HG02678 (cell line): ENCODE data around the gene LY6G6F.
A peak's percentile ranks its signal among the peaks of the same experiment; 100 is the strongest.
"Not testable (repeated sequence)": the region's sequence is repeated elsewhere in the genome, so short reads cannot be mapped to it uniquely, and the experiment has no call there.

Experiments used
- ATAC-seq: cut with Tn5 transposase; IDR thresholded peaks from one replicate; pipeline ENCODE4 v1.9.1; 2021; ENCODE audit warnings: mild to moderate bottlenecking, moderate library complexity; ENCODE audit not compliant: unreplicated experiment

The LY6G6F gene

GRCh38 chr6:31701666-31702404, 4.8 kb upstream of the LY6G6F start:
- no peak for ATAC-seq

DNA sequence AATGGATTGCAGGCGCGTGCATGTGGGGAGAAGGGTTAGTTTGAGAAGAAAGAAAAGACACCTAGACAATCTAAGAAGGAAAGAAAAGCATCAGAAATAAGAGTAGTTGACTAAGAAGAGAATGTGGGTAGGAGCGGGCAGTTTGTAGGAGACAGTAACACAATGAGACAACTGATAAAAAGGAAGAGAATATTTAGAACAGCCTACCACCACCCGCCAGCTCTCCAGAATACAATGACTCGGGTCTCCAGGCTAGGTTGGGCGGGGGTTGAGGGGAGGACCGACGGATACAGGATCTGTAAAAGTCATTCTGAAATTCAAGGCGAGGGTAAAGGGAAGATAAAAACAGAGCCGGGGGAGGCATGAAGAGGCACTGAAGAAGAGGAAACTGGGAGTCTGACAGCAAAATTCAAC, 4.3 kb upstream of the LY6G6F start:
- no peak for ATAC-seq

DNA sequence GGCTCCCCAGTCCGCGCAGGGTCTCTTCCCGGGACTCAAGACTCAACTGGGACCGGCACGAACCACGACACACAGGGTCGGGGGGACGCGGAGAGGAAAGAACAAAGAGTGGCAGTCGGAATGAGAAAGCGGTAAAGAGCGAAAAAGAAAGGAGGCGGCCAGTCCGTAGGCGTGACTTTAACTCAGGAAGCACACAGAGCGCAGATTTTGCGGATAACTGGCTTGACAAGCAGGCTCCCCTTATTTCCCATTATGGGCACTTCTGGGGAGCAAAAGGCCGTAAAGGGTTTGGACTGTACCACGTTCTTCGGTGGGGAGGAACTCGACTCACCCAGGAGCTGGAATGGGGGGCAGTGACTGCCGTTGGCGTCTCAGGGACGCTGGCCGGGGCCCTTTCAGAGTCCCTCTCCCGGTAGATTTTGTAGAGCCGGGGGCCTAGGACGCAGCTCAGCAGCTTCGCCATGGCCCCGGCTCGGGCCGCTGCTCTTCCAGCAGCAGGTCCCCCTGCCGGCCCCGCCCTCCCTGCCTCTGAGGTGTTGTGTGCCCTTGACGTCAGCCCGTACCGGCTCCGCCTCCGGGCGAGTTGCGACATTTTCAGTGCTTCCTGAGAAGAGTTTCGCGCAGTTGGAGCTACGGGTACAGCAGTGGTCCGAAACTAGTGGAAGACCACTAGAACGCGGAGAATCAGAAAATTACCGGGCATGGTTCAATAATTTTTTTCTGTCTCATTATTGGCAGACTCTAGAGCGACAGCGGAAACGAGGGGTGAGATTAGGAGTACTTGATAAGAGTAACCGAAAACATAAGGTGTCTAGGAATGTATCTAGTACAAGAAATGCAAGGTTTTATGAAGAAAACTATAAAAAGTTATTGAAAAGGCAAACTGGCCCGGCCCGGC, 3.6 kb upstream of the LY6G6F start, which contains the start of gene ABHD16A:
TSS of gene ABHD16A (minus strand) at position 506 of the 898 bp plus-strand sequence. CDS start at position 463, 43 bp downstream.
- peak; percentile 88 for ATAC-seq

DNA sequence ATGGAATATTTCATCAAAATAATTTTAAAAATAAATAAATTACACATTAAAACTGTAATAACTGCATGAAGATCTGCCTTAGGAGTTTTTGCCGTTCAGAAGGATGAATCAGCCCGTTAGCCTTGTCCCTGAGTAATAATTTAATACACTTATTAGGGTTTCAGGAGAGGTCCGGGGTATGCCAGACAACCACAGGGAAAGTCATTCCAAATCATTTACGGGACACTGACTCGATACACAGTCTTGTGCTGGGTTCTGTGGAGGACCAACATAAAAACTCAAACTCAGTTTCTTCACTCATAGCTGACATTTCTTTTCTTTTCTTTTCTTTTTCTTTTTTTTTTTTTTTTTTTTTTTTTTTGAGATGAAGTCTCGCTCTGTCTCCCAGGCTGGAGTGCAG, 735 bp upstream of the LY6G6F start:
- ATAC-seq = no peak

DNA sequence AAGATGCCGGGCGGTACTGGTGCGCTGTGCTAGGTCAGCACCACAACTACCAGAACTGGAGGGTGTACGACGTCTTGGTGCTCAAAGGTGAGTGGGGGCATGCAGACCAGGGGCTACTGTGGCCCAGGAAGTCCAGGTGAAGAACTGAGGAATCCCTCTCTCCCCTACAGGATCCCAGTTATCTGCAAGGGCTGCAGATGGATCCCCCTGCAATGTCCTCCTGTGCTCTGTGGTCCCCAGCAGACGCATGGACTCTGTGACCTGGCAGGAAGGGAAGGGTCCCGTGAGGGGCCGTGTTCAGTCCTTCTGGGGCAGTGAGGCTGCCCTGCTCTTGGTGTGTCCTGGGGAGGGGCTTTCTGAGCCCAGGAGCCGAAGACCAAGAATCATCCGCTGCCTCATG, 1.0 kb downstream of the LY6G6F start:
- ATAC-seq = no peak

- no peak for ATAC-seq
Measured at GRCh38 chr6:31708224-31708623, 1.6 kb downstream of the LY6G6F start.

GRCh38 chr6:31709157-31709556, 2.5 kb downstream of the LY6G6F start:
- ATAC-seq = not testable (repeated sequence)

GRCh38 chr6:31710523-31711219, 4.0 kb downstream of the LY6G6F start:
- no peak for ATAC-seq

- ATAC-seq = no peak
Measured at GRCh38 chr6:31711233-31711632, 4.6 kb downstream of the LY6G6F start.

DNA sequence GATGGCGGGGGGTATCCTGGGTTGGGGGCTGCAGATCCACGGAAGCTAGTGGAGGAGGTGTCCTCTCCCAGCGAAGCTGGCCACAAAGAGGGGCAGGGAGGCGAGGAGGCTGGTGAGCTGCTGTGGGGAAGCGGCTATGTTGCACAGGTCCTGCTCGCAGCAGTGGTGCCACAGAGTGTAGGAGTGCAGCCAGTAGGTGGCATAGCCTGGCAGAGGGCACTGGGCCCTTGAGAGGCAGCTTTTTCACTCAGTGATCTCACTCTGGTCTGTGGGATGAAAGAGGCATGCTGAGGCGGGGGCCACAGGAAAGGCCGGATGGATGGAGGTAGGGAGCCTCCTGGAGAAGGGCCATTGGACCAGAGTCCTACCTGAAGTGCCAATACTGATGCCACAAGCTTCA, 5.6 kb downstream of the LY6G6F start:
- ATAC-seq = no peak

DNA sequence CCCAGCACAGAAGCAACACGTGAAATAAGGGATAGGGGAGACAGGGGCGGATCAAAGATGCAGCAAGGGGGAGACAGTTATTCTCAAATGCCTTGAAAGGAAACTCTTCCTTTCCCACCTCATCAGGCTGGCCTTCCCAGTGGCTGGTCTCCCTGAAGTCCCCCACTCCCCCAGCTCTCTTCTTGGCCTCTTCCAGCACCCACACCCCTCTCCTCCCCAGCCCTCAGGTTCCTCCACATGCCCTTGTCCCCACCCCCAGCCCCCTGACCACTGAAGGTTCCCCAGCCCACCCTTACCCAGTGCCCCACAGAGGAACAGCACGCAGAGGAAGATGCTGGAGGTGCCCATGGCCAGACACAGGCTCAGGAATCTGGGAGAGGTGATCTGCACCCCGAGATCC, 6.8 kb downstream of the LY6G6F start:
- no peak for ATAC-seq

DNA sequence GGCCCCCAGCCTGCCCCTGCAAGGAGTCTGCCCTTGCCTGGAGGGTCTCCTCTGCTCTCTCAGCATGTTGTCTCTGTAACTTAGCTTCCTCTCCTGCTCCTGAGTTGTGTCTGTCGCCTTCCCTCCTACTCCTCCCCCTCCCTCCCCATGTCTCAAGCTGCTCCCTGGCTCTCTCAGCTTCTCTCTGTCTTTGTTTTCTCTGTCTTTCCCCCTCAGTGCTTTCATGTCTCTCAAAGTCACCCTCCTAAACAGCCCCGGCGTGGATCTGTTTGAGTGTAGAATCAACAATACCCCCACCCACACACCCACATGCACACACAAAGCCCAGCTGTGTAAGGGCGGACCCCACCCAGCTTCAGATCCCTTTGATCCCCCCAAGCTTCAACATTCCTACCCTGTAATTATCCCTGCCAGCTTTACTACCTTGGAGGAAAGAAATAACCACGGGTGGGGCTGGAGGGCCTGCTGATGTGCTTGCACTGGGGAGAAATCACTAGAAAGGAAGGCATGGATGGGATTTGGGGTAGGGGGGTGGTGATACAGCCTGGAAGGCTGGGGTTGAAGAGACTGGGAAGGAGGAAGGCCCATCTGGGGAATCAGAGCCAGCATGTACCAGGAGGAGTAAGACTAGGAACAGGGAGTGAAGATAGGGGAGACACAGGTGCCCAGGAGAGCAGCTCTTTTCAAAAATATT, 7.5 kb downstream of the LY6G6F start:
- ATAC-seq = no peak

DNA sequence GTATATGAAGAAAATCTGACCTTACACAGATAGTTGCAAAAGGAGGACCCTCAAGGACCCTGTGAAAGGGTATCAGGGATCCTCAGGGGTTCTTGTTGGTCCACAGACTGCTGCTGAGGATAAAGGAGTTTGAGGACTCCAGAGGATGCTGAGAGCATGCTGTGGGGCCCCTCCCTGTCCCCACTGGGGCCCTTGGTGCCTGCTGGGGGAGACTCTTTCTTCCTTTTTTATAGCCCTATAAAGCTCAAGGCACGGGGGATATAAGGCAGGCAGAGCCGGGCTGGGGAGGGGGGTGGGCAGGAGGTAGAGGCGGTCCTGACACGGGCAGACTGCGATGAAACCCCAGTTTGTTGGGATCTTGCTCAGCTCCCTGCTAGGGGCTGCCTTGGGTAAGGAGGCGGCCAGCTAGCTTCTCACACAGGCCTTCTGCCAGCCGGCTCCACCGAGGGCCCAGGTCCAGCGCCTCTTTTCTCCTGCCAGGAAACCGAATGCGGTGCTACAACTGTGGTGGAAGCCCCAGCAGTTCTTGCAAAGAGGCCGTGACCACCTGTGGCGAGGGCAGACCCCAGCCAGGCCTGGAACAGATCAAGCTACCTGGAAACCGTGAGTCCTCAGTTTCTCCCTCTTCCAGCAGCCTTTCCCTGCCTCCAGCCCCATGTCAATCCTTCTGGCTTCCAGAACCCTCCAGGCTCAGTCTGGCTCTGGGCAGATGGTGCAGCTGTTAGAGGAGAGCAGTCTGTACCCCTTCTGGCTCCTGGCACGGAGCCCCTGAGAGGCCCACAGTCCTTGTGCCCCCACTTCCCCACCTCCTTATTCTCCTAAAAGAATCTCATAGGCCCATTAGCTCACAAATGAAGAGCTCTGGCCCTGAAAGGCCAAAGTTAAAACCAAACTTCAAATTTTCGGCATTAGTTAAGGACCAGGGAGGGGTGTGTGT, 8.6 kb downstream of the LY6G6F start, which contains the start of gene LY6G6D:
TSS of gene LY6G6D (plus strand) at position 327 of the 937 bp plus-strand sequence. CDS start at position 335, 8 bp downstream.
- no peak for ATAC-seq

GRCh38 chr6:31717499-31718222, 11.0 kb downstream of the LY6G6F start:
- no peak for ATAC-seq

DNA sequence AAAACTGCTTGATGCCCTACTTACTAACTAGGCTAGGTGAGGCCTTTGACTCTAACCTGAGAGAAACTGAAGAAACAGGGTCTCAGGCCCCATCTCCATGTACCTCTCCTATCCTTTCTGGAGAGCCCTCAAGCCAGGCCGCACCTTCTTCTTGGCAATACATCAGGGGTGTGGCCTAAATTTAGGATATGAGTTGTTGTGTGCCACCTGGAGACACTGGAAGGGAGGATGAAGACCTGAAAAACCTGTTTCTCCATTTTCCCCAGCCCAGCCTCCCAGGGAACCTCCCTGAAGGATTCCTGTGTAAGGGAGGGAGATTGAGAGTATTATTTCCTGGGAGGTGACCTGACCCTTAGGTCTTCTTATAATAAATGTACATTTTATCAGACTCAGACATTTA, 11.6 kb downstream of the LY6G6F start:
- no peak for ATAC-seq

GRCh38 chr6:31719001-31719400, 12.3 kb downstream of the LY6G6F start:
- ATAC-seq = no peak

DNA sequence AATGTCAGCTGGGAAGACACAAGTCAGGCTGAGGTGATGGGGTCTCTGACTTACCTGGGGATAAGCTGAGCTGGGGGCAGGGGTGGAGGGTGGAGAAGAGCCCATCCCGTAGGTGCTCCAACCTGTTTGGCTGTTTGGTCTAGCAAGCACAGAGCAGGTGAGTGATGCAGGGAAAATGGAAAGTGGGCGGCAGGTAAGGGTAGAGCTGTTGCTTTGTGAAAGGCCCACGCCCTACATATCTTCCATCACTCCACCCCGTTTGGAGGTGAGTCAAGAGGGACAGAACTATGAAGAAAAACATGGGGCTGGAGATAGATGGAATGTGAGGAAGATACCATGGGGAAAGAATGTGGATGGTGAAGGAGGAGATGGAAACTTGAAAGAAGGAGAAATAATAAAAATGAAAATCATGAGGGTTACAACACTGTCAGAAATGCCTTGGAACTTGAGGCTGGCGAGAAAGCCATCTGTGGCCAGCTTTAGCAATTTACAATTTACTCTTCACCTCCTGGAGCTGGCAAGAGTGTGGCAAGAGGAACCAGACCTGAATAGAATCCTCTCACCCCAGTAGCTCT, 13.6 kb downstream of the LY6G6F start:
- no peak for ATAC-seq

DNA sequence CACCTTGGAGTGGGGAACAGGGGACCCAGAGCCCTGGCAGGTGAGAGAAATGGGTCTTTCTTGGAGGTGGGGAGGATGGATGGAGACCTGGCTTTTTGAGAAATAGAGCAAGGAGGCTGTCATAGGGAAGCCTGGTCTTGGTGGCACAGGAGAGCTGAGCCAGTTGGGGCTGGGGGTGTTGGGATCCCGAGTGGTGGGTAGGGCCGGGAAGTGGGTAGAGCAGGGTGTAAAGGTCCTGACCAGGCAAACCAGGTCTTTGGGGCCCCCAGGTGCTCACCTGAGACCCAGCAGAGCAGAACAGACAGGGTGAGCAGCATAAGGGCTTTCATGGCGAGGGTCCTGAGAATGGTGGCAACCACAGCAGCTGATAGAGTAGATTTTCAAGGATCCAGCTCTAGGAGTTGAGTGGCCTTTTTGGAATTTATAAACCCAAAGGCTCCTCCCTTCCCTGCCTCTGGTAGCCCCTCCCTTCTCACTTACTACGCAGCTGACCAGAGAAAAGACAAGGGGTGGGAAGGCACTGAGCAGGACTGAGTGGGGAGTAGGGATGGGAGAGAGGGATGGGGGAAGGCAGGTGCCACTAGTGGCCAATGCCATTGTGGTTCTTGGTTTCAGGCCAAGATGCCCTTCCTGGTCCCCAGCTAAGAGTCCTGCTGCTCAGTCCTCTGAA, 14.8 kb downstream of the LY6G6F start, which contains the start of gene LY6G6C:
TSS of gene LY6G6C (minus strand) at position 396 of the 670 bp plus-strand sequence. CDS start at position 329, 67 bp downstream.
- ATAC-seq = no peak
